BE2C (cell line): Measurements from ENCODE around the gene ADCY5. TPM values are rescaled to one million over a fixed set of nuclear protein-coding genes. Genes with fewer than 3 reads are reported as not detected.
"Not testable (repeated sequence)": the region's sequence is repeated elsewhere in the genome, so short reads cannot be mapped to it uniquely, and the experiment has no call there.

Experiments used
- DNase-seq: peaks from one replicate; pipeline ENCODE4 v3.0.0-alpha.2; 2020
- H3K27me3 ChIP-seq: fragments of 250-450 bp; sonication (Bioruptor Pico); 2 replicates; pipeline ENCODE4 v1.5.1; 2020; ENCODE audit warnings: mild to moderate bottlenecking
- H3K36me3 ChIP-seq: fragments of 250-450 bp; sonication (Bioruptor Pico); 2 replicates; pipeline ENCODE4 v1.5.1; 2020; ENCODE audit warnings: mild to moderate bottlenecking
- H3K4me1 ChIP-seq: fragments of 250-450 bp; sonication (Bioruptor Pico); 2 replicates; pipeline ENCODE4 v1.5.1; 2020
- H3K4me3 ChIP-seq: 2 replicates; pipeline ENCODE4 v1.5.1; 2011; ENCODE audit warnings: low read depth, low read length
- H3K9me3 ChIP-seq: fragments of 250-450 bp; sonication (Bioruptor Pico); 2 replicates; pipeline ENCODE4 v1.5.1; 2020
- polyA plus RNA-seq: library from polyadenylated mRNA; unstranded; fragments of >200 nt; gene quantifications from one replicate; pipeline ENCODE4 v1.2.1, GENCODE V29; 2012; ENCODE audit warnings: low read depth, missing spikeins; ENCODE audit not compliant: insufficient read length, insufficient read depth
- TF ChIP-seq, protein P1 (sequence below): IDR thresholded peaks from 2 replicates; pipeline ENCODE4 v1.5.1; 2012; ENCODE audit warnings: mild to moderate bottlenecking, low read depth, low read length

ADCY5 gene
- 10.2 TPM for polyA plus RNA-seq

DNA sequence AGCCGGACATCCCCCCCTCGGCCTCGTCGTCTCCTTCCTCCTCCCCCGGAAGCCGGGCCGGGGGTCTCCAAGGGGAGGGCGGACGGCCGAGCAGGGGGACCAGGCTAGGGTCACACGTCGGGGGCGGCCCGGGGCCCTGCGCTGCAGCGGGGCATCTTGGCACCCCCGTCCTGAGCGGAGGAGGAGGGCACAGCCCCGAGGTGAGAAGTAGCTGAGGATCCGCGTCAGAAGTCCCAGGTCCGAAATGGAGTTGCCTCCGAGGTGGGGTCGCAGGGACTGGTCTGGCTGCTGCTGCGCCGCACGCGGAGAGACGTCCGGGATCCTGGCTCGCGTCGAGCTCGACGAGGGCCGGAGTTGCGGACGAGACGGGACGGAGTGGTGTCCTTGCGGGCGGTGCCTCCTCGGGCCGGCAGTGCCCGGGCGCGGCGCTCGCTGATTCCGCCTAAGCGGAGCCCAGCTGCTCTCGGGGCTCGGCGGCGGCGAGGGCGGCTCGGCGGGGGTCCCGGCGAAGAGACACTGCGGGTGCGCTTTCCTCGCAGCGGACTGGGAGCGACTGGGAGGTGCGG, at the start of gene ADCY5:
Gene ADCY5 (minus strand): TSS at position 555 of the 566 bp plus-strand sequence. CDS start 545 bp downstream, at position 10.
- Histone ChIP-seq H3K36me3 (no peaks in the 10 kb centered on the region), H3K27me3 (peaks cover 20% of the 10 kb centered on the region), H3K9me3 (no peaks in the 10 kb centered on the region), H3K4me3 (peak within 1 kb of the TSS; percentile 68), H3K4me1 (no peaks in the 10 kb centered on the region)
- peak; percentile 19 for DNase-seq
- TF ChIP-seq, protein P1, sequence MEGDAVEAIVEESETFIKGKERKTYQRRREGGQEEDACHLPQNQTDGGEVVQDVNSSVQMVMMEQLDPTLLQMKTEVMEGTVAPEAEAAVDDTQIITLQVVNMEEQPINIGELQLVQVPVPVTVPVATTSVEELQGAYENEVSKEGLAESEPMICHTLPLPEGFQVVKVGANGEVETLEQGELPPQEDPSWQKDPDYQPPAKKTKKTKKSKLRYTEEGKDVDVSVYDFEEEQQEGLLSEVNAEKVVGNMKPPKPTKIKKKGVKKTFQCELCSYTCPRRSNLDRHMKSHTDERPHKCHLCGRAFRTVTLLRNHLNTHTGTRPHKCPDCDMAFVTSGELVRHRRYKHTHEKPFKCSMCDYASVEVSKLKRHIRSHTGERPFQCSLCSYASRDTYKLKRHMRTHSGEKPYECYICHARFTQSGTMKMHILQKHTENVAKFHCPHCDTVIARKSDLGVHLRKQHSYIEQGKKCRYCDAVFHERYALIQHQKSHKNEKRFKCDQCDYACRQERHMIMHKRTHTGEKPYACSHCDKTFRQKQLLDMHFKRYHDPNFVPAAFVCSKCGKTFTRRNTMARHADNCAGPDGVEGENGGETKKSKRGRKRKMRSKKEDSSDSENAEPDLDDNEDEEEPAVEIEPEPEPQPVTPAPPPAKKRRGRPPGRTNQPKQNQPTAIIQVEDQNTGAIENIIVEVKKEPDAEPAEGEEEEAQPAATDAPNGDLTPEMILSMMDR = no peak

DNA sequence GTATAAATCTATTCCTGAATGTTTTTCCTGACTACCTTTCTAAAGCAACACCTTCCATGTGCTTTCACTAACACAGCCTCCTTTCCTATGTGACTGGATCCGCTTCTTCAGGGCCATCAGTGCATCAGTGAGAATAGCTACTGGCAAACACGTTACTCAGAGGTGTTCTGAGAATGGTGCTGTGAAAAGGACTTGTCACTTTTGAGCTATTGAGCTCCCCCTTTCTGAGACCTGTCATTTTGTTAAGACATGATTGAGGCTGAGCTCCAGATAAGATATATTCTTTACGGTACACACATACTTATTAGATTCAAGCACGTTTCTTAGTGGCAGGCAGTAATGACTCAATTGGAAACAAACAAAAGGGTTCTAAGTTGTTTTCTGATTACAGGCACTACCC, 45.0 kb upstream of the ADCY5 start:
- Histone ChIP-seq H3K4me3 (no peak overlapping the region), H3K4me1 (no peaks in the 10 kb centered on the region), H3K36me3 (peaks cover 19% of the 10 kb centered on the region), H3K9me3 (no peaks in the 10 kb centered on the region), H3K27me3 (no peaks in the 10 kb centered on the region)
- TF ChIP-seq, protein P1 = no peak
- no peak for DNase-seq

DNA sequence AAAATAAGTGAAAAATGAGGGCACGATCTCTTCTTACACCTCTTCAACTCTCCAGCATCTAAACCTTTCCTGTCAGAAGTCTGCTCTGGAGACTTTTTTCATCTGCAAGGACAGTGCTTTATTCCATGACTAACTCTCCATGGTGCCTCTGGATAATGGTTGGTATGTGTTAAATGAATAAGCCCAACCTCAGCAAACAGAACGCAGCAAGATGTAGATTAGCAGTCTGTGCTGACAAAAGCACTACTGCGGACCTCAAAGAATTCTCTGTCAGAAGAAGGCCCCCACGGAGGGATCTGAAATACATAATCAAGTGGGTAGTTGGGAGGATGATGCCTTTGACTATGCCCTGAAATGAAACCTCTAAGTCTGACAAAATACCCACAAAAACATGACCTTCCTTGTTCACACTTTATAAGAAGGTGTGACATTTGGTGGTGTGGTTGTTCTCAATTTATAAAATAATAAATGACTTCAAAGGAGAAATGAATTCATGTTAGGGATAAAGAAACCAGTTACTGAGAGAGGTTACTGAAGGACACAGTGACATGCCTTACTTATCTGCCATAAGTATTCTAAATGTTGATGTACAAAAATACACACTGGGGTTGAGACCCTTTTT, 43.2 kb upstream of the ADCY5 start:
- H3K4me1 ChIP-seq = no peaks in the 10 kb centered on the region
- no peak for DNase-seq
- H3K27me3 ChIP-seq = no peaks in the 10 kb centered on the region
- peaks cover 6% of the 10 kb centered on the region; the same call in 1 of the 2 replicates for H3K36me3 ChIP-seq
- TF ChIP-seq, protein P1 = no peak
- no peak overlapping the region for H3K4me3 ChIP-seq
- H3K9me3 ChIP-seq = no peaks in the 10 kb centered on the region

DNA sequence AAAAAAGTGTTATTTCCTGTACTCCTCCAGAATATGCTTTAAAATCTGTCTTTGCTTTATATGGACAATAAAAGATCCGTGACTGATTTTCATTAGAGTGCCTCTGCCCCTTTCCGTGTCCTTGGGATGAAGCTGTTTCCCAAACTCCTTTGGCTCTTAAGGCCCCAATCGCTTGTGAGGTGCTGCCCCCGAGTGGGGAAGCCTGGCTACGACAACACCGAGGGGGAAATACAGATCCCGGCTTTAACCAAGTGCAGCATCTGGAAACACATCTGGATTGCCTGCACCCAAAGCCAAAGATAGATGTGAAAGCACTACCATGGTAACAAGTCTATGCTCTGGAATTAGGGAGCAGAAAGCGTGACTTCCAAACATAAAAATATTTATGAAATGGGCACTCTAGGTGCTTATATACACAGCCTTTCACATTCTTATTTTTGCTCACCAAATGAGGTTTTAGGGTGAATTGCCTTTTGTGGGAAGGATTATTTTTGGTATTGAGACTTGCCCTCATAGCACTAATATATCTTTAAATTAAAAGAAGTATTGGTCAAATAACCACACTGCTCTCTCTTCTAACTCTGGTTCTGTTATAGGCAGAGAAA, 40.6 kb upstream of the ADCY5 start:
- H3K9me3 ChIP-seq = no peaks in the 10 kb centered on the region
- H3K36me3 ChIP-seq = peaks cover 6% of the 10 kb centered on the region; the same call in 1 of the 2 replicates
- no peaks in the 10 kb centered on the region for H3K4me1 ChIP-seq
- H3K27me3 ChIP-seq = no peaks in the 10 kb centered on the region
- peak; percentile 73 for DNase-seq
- TF ChIP-seq, protein P1 = peak; percentile 97
- H3K4me3 ChIP-seq = no peak overlapping the region

DNA sequence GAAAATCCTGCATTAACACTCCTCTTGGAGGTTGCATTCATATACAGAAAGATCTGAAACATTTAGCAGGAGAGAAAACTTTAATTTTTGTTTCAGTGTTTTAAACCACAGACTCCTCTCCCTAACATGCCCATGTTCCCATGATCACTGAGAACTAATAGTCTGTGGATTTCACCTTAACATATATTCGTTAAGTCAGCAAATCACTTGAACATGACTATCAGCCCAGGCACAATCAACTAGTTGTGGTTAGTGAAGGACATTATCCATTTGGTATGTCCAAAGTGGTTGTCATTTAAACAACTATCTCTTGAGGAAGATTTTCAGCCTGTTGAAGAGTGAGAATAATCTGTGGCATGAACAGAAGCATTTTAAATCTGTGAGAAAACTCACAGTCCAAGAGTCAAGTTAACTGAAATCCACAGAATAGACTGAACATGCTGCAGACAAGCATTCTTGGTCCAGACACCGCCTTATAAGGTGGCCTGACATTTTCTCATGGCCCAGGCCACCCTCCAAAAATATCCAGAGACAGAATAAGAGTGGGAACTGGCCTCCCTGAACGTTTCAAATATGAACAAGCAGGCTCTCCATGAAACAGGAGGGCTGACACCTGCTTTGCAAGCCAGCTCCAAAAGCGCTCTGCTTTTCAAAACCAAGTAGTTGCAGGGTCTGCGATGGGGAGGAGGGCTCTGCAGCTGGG, 39.9 kb upstream of the ADCY5 start:
- Histone ChIP-seq H3K9me3 (no peaks in the 10 kb centered on the region), H3K27me3 (no peaks in the 10 kb centered on the region), H3K4me3 (no peak overlapping the region), H3K36me3 (peaks cover 3% of the 10 kb centered on the region; the same call in 1 of the 2 replicates), H3K4me1 (no peaks in the 10 kb centered on the region)
- DNase-seq = no peak
- TF ChIP-seq, protein P1 = no peak

DNA sequence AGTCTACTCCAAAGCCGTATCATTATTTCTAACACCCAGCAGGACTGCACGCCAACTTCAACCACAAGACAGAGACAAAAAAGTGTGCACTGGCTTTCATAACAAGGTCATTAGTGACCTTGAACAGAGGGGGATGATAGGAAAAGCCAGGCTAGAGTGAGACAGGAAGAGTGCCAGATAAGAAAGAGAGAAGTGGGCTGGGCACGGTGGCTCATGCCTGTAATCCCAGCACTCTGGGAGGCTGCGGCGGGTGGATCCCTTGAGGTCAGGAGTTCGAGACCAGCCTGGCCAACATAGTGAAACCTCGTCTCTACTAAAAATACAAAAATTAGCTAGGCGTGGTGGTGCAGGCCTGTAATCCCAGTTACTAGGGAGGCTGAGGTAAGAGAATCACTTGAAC, 38.2 kb upstream of the ADCY5 start:
- not testable (repeated sequence) for H3K27me3 ChIP-seq, H3K36me3 ChIP-seq, H3K4me1 ChIP-seq, DNase-seq, H3K9me3 ChIP-seq, H3K4me3 ChIP-seq
